Lung (tissue), 12 donors: ENCODE results near the gene ADORA1. TPM values are rescaled to one million over a fixed set of nuclear protein-coding genes. Genes with fewer than 3 reads are reported as not detected.

ENCODE experiments used
- ATAC-seq: fragments of 200-7000 bp; cut with Tn5 transposase; one replicate; pipeline ENCODE4 v1.9.1; 2020; ENCODE audit warnings: moderate number of reproducible peaks; ENCODE audit not compliant: insufficient read depth, low FRiP score
- DNase-seq, 3 donors: peaks; one replicate each; pipeline ENCODE4 v3.0.0-alpha.2; 2013 to 2017
- H3K27ac ChIP-seq, 2 donors: one replicate each; pipeline ENCODE4 v1.5.1; 2013; ENCODE audit warnings: mild to moderate bottlenecking in 2 of 2, moderate library complexity in 2 of 2, control low read depth in 1 of 2, inconsistent platforms in 1 of 2, low read depth in 1 of 2, low read length in 1 of 2
- H3K27me3 ChIP-seq, 3 donors: one replicate each; pipeline ENCODE4 v1.5.1; 2013; ENCODE audit warnings: low read length in 2 of 3; ENCODE audit not compliant: control insufficient read depth in 3 of 3, insufficient read depth in 3 of 3
- H3K36me3 ChIP-seq, 4 donors: one replicate each; pipeline ENCODE4 v1.5.1; 2013; ENCODE audit warnings: low read length in 4 of 4, mild to moderate bottlenecking in 1 of 4, moderate library complexity in 1 of 4; ENCODE audit not compliant: control insufficient read depth in 4 of 4, insufficient read depth in 4 of 4
- H3K4me1 ChIP-seq, 5 donors: one replicate each; pipeline ENCODE4 v1.5.1; 2013; ENCODE audit warnings: low read length in 5 of 5, mild to moderate bottlenecking in 2 of 5, moderate library complexity in 1 of 5; ENCODE audit not compliant: control insufficient read depth in 5 of 5, insufficient read depth in 5 of 5
- H3K4me3 ChIP-seq: one replicate; pipeline ENCODE4 v1.5.1; 2013; ENCODE audit warnings: mild to moderate bottlenecking, control low read depth, moderate library complexity
- H3K9ac ChIP-seq, 2 donors: one replicate each; pipeline ENCODE4 v1.5.1; 2013; ENCODE audit warnings: low read length in 2 of 2, control low read depth in 1 of 2; ENCODE audit not compliant: insufficient read depth in 1 of 2
- H3K9me3 ChIP-seq, 4 donors: one replicate each; pipeline ENCODE4 v1.5.1; 2013; ENCODE audit warnings: low read length in 3 of 4, mild to moderate bottlenecking in 1 of 4, moderate library complexity in 1 of 4; ENCODE audit not compliant: control insufficient read depth in 4 of 4, insufficient read depth in 3 of 4
- CTCF ChIP-seq: IDR thresholded peaks from 2 replicates; pipeline ENCODE4 v1.5.1; 2012; ENCODE audit warnings: mild to moderate bottlenecking; ENCODE audit errors: control extremely low read depth, extremely low read depth
- WGBS, 2 donors: extraction: QIAGEN DNeasy Blood & Tissue Kit; methylation state at CpG; one replicate each; pipeline ENCODE4 v1.1.7; 2013; 5-methylcytosine and 5-hydroxymethylcytosine counted together
- polyA plus RNA-seq, 2 donors: library from polyadenylated mRNA; stranded (reverse); fragments of 200-250 nt; gene quantifications; one replicate each; pipeline ENCODE4 v1.2.1, GENCODE V29; 2013
- total RNA-seq, 2 donors: library from RNA; depleted of rRNA in 1 of 2; stranded (reverse); fragments of >200 nt in 1 of 2; gene quantifications; one replicate each; pipeline ENCODE4 v1.2.1, GENCODE V29; 2014 to 2021
- donor health status: control.
- donor health status: control.
- donor health status: Bipolar disorder and iron deficiency.
- donor health status: healthy.
- donor health status: DM: yes; HTN: yes; CAD: no.

The ADORA1 gene
- total and polyA plus RNA-seq, 4 donors, result 0.57 to 2.3 (median 0.79) TPM

GRCh38 chr1:203135636-203136305, 8.2 kb downstream of the ADORA1 start:
- DNase-seq, result no peak
- no peak overlapping the region for H3K9ac ChIP-seq
- ATAC-seq, result peak; percentile 8
- TF ChIP-seq CTCF, result no peak
- 16 to 34% methylated on average over 8 of the region's 8 CpGs for WGBS, 2 donors
- no peaks in the 10 kb centered on the region for H3K9me3 ChIP-seq
- H3K27ac ChIP-seq, result no peak overlapping the region
- peaks cover 0 to 3% (median 0%) of the 10 kb centered on the region in 5 donors for H3K4me1 ChIP-seq
- no peak overlapping the region for H3K4me3 ChIP-seq
- H3K36me3 ChIP-seq, result no peaks in the 10 kb centered on the region
- peaks cover 0 to 2% (median 0%) of the 10 kb centered on the region in 3 donors for H3K27me3 ChIP-seq

DNA sequence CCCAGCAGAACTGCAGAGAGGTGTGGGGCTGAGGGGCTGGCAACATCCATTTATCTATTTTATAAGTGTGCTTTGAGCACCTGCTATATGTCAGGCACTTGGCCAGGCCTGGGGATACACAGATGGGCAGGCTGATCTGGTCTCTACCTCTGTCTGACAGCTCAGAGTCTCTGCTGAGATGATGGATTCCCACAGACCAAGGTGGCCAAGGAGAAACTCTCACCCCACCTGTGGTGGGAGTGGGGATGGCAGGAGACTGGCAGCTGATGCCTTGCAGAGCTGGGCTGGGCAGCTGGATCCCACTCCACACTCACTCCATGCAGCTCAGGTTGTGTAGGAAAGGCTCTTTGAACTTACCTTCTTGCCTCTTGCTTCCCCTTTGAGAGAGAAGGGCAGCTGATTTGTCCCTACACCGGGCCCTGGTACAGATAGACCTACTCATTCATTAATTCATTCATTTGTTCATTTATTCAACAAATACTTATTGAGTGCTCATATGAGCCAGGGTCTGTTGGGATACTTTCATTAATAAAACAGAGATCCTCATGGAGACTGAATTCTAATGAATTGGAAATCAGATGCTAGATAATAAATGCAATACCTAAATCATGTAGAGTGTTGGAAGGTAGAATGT, 9.0 kb downstream of the ADORA1 start:
- no peak for TF ChIP-seq CTCF
- Histone ChIP-seq H3K9me3 (no peaks in the 10 kb centered on the region), H3K4me1 (peaks cover 0 to 7% (median 0%) of the 10 kb centered on the region in 5 donors), H3K27ac (no peak overlapping the region), H3K27me3 (peaks cover 0 to 2% (median 0%) of the 10 kb centered on the region in 3 donors), H3K9ac (no peak overlapping the region), H3K36me3 (no peaks in the 10 kb centered on the region), H3K4me3 (no peak overlapping the region)
- no peak for DNase-seq
- WGBS, 2 donors, result 95 to 96% methylated on average over 1 of the region's 1 CpG
- no peak for ATAC-seq

- TF ChIP-seq CTCF, result no peak
- peaks cover 0 to 7% (median 0%) of the 10 kb centered on the region in 5 donors for H3K4me1 ChIP-seq
- no peaks in the 10 kb centered on the region for H3K9me3 ChIP-seq
- ATAC-seq (no peak), DNase-seq (no peak)
- H3K27ac ChIP-seq, result no peak overlapping the region
- no peaks in the 10 kb centered on the region for H3K36me3 ChIP-seq
- WGBS, 2 donors, result 94% methylated on average over 4 of the region's 4 CpGs
- H3K27me3 ChIP-seq, result peaks cover 0 to 2% (median 0%) of the 10 kb centered on the region in 3 donors
- H3K9ac ChIP-seq, result no peak overlapping the region
- H3K4me3 ChIP-seq, result no peak overlapping the region
Measured at GRCh38 chr1:203137324-203137723, 9.8 kb downstream of the ADORA1 start.
